Mucosa of descending colon (tissue), 3 donors: Measurements from ENCODE around the gene CLDN18. TPM values are rescaled to one million over a fixed set of nuclear protein-coding genes. Genes with fewer than 3 reads are reported as not detected.

Experiments
- ATAC-seq: fragments of 200-7000 bp; cut with Tn5 transposase; one replicate; pipeline ENCODE4 v1.9.1; 2020; ENCODE audit warnings: mild to moderate bottlenecking, moderate library complexity
- DNase-seq, 3 donors: peaks; one replicate each; pipeline ENCODE4 v3.0.0-alpha.2; 2020
- H3K36me3 ChIP-seq: fragments of 200-600 bp; one replicate; pipeline ENCODE4 v1.8.0; 2021; ENCODE audit warnings: low read depth, mild to moderate bottlenecking
- H3K4me1 ChIP-seq: fragments of 200-600 bp; one replicate; pipeline ENCODE4 v1.8.0; 2021; ENCODE audit warnings: low read depth, mild to moderate bottlenecking
- H3K4me3 ChIP-seq: fragments of 200-600 bp; one replicate; pipeline ENCODE4 v1.8.0; 2021; ENCODE audit warnings: mild to moderate bottlenecking
- H3K9me3 ChIP-seq: fragments of 200-600 bp; one replicate; pipeline ENCODE4 v1.8.0; 2021; ENCODE audit warnings: mild to moderate bottlenecking
- intact Hi-C, 2 donors: fragments of 100-400 bp; cut with DNase I in 1 of 2; cut with micrococcal nuclease in 1 of 2; formaldehyde crosslinking; loops; one replicate each; pipeline versions ENCODE4 v1.11.0 to v1.11.1; 2022; cut with DNase I, micrococcal nuclease
- total RNA-seq, 3 donors: library from RNA; stranded (reverse); fragmentation: NEBNext Ultra II Directional in 2 of 3; extraction: Animal tissue kit (Norgen Biotek cat#: 25700) in 2 of 3; gene quantifications; one replicate each; pipeline versions ENCODE4 v1.2.1 to v1.2.4, GENCODE V29; 2021 to 2023
- TF ChIP-seq, protein P1 (sequence below): fragments of 200-600 bp; IDR thresholded peaks from one replicate; pipeline ENCODE4 v1.8.0; 2022; ENCODE audit warnings: antibody characterized with exemption, mild to moderate bottlenecking
- donor health status: DM: no; HTN: no; CAD: no; lungs with moderate emphysema.
- donor health status: DM: no; HTN: no; CAD: no.
- donor health status: DM: no; HTN: yes; CAD: no.

Gene CLDN18
- total RNA-seq, 3 donors from 2014 or later = not detected

DNA sequence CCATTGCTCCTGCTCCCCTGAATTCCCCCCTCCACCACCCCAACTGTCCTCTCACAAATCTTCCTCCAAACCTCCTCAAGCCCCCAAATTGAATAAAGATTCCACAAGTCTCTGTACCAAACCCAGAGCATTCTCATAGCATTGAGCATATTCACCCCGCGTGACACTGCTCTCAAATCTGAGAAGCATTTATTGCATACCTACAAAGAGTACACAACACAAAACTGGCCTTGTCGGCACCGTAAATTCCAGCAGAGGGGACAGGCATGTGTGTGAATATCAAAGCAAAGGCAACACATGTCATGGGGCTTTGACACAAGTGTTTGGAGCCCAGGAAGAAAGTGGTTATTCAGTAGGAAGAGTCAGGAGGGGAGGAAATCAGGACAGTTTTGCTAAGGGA lies 2.6 kb downstream of the CLDN18 start:
- intact Hi-C loops = no loop called here
- DNase-seq (no peak), ATAC-seq (no peak)
- Histone ChIP-seq H3K9me3 (no peaks in the 10 kb centered on the region), H3K4me1 (no peaks in the 10 kb centered on the region), H3K4me3 (no peak overlapping the region), H3K36me3 (no peaks in the 10 kb centered on the region)
- TF ChIP-seq, protein P1, sequence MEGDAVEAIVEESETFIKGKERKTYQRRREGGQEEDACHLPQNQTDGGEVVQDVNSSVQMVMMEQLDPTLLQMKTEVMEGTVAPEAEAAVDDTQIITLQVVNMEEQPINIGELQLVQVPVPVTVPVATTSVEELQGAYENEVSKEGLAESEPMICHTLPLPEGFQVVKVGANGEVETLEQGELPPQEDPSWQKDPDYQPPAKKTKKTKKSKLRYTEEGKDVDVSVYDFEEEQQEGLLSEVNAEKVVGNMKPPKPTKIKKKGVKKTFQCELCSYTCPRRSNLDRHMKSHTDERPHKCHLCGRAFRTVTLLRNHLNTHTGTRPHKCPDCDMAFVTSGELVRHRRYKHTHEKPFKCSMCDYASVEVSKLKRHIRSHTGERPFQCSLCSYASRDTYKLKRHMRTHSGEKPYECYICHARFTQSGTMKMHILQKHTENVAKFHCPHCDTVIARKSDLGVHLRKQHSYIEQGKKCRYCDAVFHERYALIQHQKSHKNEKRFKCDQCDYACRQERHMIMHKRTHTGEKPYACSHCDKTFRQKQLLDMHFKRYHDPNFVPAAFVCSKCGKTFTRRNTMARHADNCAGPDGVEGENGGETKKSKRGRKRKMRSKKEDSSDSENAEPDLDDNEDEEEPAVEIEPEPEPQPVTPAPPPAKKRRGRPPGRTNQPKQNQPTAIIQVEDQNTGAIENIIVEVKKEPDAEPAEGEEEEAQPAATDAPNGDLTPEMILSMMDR = no peak

DNA sequence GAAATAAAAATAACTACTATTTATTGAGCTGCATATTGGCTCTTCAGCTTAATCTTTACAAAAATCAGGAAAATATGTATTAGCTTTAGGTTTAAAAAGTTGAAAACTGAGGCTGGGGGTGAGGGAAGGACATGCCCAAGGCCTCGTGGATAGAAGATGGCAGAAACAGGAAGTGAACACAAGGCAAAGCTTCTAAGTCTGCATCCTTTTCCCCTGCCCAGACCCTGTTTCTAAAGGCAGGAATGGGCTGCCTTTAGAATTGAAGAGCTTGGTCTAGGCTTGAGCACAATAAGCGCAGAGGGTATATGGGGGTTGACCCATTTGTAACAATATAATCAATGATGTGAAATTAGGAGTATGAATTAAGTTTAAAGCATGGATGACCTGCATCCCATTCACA lies 6.1 kb downstream of the CLDN18 start:
- Histone ChIP-seq H3K4me3 (no peak overlapping the region), H3K36me3 (no peaks in the 10 kb centered on the region), H3K9me3 (no peaks in the 10 kb centered on the region), H3K4me1 (no peaks in the 10 kb centered on the region)
- TF ChIP-seq, protein P1 = no peak
- DNase-seq = no peak
- intact Hi-C loops = no loop called here
- no peak for ATAC-seq

DNA sequence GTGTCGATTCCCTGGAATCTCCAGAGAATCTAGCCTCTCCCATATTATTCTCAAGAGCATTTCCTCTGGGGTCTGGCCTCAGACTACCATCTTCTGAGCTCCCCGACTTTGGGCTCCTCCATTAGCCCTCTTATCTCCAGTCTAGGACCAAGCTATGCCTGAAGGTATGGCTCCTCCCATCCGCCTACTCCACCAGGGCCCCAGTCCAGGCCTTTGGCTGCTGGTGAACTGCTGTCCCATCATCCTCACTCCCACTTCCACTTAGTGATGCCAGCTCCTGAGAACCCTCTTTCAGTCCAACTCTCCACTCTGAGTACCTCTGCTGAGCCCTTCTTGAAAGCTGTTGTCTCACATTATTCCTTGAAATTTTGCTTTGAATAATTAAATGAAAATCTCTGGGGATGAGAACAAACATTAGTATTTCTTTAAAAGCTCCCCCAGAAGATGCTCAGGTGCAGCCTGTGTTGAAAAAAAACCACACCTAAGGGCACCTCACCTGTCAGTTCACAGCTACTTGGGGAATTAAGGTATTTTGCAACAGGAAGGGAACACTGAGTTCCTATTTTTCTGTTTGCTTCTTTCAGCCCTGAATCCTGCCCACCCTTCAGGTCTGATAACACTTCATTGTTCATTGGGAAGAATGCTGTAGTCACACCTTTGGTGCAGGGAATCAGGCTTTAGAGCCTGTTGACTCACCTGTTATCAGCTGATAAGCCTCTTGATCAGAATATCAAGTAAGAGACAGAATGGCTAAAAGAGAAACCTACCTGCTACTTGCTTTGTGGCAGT lies 9.5 kb downstream of the CLDN18 start:
- Histone ChIP-seq H3K4me3 (no peak overlapping the region), H3K36me3 (no peaks in the 10 kb centered on the region), H3K4me1 (no peaks in the 10 kb centered on the region), H3K9me3 (no peaks in the 10 kb centered on the region)
- intact Hi-C loops = no loop called here
- TF ChIP-seq, protein P1 = no peak
- ATAC-seq = peak; percentile 89
- no peak for DNase-seq

DNA sequence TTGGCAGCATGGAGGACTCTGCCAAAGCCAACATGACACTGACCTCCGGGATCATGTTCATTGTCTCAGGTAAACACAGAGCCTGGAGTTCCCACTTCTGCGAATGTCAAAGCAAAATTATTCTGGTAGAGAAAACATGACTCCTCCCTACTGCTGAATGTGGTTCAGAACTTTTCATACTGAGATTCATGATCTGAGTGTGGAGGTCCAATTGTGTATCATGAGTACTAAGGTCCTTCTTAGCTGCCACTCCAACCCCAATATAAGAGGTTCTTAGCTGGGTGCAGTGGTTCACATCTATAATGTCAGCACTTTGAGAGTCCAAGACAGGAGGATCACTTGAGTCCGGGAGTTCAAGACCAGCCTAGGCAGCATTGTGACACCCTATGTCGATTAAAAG lies 13.8 kb downstream of the CLDN18 start:
- Histone ChIP-seq H3K4me1 (no peaks in the 10 kb centered on the region), H3K36me3 (no peaks in the 10 kb centered on the region), H3K9me3 (no peaks in the 10 kb centered on the region), H3K4me3 (no peak overlapping the region)
- no peak for ATAC-seq
- TF ChIP-seq, protein P1 = no peak
- intact Hi-C loops = no loop called here
- no peak for DNase-seq

DNA sequence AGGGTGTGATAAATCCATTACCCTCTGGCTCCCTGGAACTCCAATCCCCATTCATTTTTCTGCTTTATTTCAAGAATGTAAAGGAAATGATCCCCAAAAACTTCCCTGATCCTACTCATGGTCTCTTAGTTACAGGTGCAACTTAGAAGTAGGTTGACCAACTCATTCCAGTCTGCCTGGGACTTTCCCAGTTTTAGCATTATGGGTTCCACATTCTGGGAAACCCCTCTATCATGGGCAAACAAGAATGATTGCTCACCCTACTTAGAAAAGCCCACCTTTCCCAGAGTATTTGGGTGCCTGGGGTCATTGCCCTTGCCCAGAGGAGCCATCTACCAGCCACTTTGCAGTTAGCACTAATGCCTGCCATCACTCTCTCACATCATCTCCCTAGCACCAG lies 15.6 kb downstream of the CLDN18 start:
- no peaks in the 10 kb centered on the region for H3K36me3 ChIP-seq
- intact Hi-C loops = no loop called here
- ATAC-seq (no peak), DNase-seq (no peak)
- TF ChIP-seq, protein P1 = no peak
- no peaks in the 10 kb centered on the region for H3K4me1 ChIP-seq
- no peaks in the 10 kb centered on the region for H3K9me3 ChIP-seq
- H3K4me3 ChIP-seq = no peak overlapping the region
